Activated B cell treated with CpG ODN at 0.5 μM for 24 hours (primary cell): Measurements from ENCODE around the gene EBF3. TPM values are rescaled to one million over a fixed set of nuclear protein-coding genes. Genes with fewer than 3 reads are reported as not detected.

Source experiments
- ATAC-seq: fragments of 200-7000 bp; cut with Tn5 transposase; one replicate; pipeline ENCODE4 v1.10.0; 2021; ENCODE audit warnings: low read depth, mild to moderate bottlenecking, moderate library complexity
- CTCF ChIA-PET: fragments of 350-600 bp; sonication (Branson Sonifier 250); formaldehyde crosslinking; loops from one replicate; lab custom pipeline; 2021; ENCODE audit warnings: antibody characterized with exemption; lab: Charles Lee
- POLR2A ChIA-PET: fragments of 350-600 bp; sonication (Branson Sonifier 250); formaldehyde crosslinking; loops from one replicate; lab custom pipeline; 2021; ENCODE audit warnings: antibody characterized with exemption; lab: Charles Lee
- DNase-seq: peaks from one replicate; pipeline ENCODE4 v3.0.0; 2022
- H3K27ac Mint-ChIP-seq: one replicate; pipeline ENCODE4 v1.8.0; 2020; ENCODE audit warnings: mixed read lengths
- H3K27me3 Mint-ChIP-seq: one replicate; pipeline ENCODE4 v1.8.0; 2021; ENCODE audit warnings: mixed read lengths
- H3K36me3 Mint-ChIP-seq: one replicate; pipeline ENCODE4 v1.8.0; 2021; ENCODE audit warnings: low read depth, mixed read lengths
- H3K4me1 Mint-ChIP-seq: one replicate; pipeline ENCODE4 v1.8.0; 2021; ENCODE audit warnings: mixed read lengths
- H3K4me3 Mint-ChIP-seq: one replicate; pipeline ENCODE4 v1.8.0; 2020; ENCODE audit warnings: mild to moderate bottlenecking, mixed read lengths
- H3K9me3 Mint-ChIP-seq: one replicate; pipeline ENCODE4 v1.8.0; 2020; ENCODE audit warnings: mixed read lengths
- intact Hi-C: fragments of 100-400 bp; cut with micrococcal nuclease; formaldehyde crosslinking; loops from one replicate; pipeline ENCODE4 v1.15.1; 2024
- total RNA-seq: library from RNA; stranded (reverse); gene quantifications from 2 replicates; pipeline ENCODE4 v1.2.3, GENCODE V29; 2022
- TF ChIP-seq, protein P1 (sequence below): fragments of 200-600 bp; IDR thresholded peaks from one replicate; pipeline ENCODE4 v1.8.0; 2022; ENCODE audit warnings: antibody characterized with exemption, mild to moderate bottlenecking

EBF3 gene
- total RNA-seq, 1 donor from 2014 or later, result not detected

- ATAC-seq (no peak), DNase-seq (no peak)
- TF ChIP-seq, protein P1, sequence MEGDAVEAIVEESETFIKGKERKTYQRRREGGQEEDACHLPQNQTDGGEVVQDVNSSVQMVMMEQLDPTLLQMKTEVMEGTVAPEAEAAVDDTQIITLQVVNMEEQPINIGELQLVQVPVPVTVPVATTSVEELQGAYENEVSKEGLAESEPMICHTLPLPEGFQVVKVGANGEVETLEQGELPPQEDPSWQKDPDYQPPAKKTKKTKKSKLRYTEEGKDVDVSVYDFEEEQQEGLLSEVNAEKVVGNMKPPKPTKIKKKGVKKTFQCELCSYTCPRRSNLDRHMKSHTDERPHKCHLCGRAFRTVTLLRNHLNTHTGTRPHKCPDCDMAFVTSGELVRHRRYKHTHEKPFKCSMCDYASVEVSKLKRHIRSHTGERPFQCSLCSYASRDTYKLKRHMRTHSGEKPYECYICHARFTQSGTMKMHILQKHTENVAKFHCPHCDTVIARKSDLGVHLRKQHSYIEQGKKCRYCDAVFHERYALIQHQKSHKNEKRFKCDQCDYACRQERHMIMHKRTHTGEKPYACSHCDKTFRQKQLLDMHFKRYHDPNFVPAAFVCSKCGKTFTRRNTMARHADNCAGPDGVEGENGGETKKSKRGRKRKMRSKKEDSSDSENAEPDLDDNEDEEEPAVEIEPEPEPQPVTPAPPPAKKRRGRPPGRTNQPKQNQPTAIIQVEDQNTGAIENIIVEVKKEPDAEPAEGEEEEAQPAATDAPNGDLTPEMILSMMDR, result no peak
- CTCF ChIA-PET, result no interaction called here
- no peaks in the 10 kb centered on the region for H3K9me3 Mint-ChIP-seq
- intact Hi-C loops, result no loop called here
- H3K27me3 Mint-ChIP-seq, result no peaks in the 10 kb centered on the region
- H3K4me1 Mint-ChIP-seq, result no peaks in the 10 kb centered on the region
- POLR2A ChIA-PET, result no interaction called here
- H3K27ac Mint-ChIP-seq, result no peak overlapping the region
- no peak overlapping the region for H3K4me3 Mint-ChIP-seq
- no peaks in the 10 kb centered on the region for H3K36me3 Mint-ChIP-seq
Measured at GRCh38 chr10:129864082-129864481, 100.0 kb downstream of the EBF3 start.

- no peak for ATAC-seq
- Mint-ChIP-seq H3K9me3 (no peaks in the 10 kb centered on the region), H3K36me3 (no peaks in the 10 kb centered on the region), H3K27me3 (no peaks in the 10 kb centered on the region), H3K27ac (no peak overlapping the region), H3K4me1 (no peaks in the 10 kb centered on the region), H3K4me3 (no peak overlapping the region)
- POLR2A ChIA-PET, result no interaction called here
- TF ChIP-seq, protein P1, result no peak
- DNase-seq, result no peak
- intact Hi-C loops, result no loop called here
- CTCF ChIA-PET, result no interaction called here
Measured at GRCh38 chr10:129863201-129863663, 100.8 kb downstream of the EBF3 start.

DNA sequence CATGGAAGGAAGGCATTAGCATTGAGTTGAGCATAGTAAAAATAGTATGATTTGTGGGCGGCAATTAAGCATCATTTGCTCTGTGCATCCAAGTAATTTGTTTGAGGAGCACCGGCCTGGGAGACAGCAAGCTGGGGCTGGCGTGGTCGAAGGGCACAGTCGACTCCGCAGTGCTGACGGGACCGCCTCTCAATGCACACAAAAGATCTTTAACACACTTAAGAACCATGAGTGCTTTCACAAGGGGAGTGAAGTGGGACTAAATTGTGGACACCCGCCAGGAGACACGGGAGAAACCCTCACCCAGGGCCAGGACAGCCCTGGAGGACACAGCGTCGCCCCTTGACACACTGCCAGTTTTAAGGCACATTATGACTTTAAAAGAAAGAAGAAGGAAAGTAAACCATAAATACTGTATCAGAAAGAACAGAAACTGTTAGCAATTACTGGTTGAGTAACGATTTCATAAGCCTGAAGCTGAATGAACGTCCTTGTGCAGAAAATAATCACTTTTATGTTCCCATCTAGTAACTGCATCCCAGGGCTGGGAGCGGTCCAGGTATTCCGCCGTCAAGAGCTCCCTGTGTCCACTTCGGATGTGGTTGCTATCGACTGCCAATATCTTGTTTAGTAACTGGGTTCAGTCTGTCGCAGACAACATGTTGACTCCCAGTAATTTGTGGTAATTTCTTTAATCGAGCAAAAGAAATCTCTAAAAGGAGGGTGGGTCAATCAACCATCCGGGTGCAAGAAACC lies 102.1 kb downstream of the EBF3 start:
- Mint-ChIP-seq H3K27me3 (peaks cover 2% of the 10 kb centered on the region), H3K36me3 (no peaks in the 10 kb centered on the region), H3K4me3 (no peak overlapping the region), H3K27ac (no peak overlapping the region), H3K4me1 (no peaks in the 10 kb centered on the region), H3K9me3 (no peaks in the 10 kb centered on the region)
- TF ChIP-seq, protein P1, result no peak
- DNase-seq (no peak), ATAC-seq (no peak)
- CTCF ChIA-PET, result no interaction called here
- intact Hi-C loops, result no loop called here
- POLR2A ChIA-PET, result no interaction called here

- ATAC-seq (no peak), DNase-seq (no peak)
- TF ChIP-seq, protein P1, result no peak
- CTCF ChIA-PET, result no interaction called here
- intact Hi-C loops, result no loop called here
- peaks cover 5% of the 10 kb centered on the region for H3K9me3 Mint-ChIP-seq
- POLR2A ChIA-PET, result no interaction called here
- H3K4me3 Mint-ChIP-seq, result no peak overlapping the region
- no peak overlapping the region for H3K27ac Mint-ChIP-seq
- H3K36me3 Mint-ChIP-seq, result no peaks in the 10 kb centered on the region
- H3K4me1 Mint-ChIP-seq, result no peaks in the 10 kb centered on the region
- peaks cover 2% of the 10 kb centered on the region for H3K27me3 Mint-ChIP-seq
Measured at GRCh38 chr10:129860396-129860795, 103.7 kb downstream of the EBF3 start.

GRCh38 chr10:129859536-129859935 lies 104.5 kb downstream of the EBF3 start:
- H3K27ac Mint-ChIP-seq, result no peak overlapping the region
- H3K4me1 Mint-ChIP-seq, result no peaks in the 10 kb centered on the region
- TF ChIP-seq, protein P1, result no peak
- DNase-seq, result no peak
- POLR2A ChIA-PET, result interaction anchor here (0.6 kb wide), 1 partner anchor 827 kb away, joined by 4 read pairs; no protein-coding TSS in a partner anchor
- H3K27me3 Mint-ChIP-seq, result peaks cover 2% of the 10 kb centered on the region
- intact Hi-C loops, result no loop called here
- CTCF ChIA-PET, result no interaction called here
- peaks cover 5% of the 10 kb centered on the region for H3K9me3 Mint-ChIP-seq
- ATAC-seq, result no peak
- no peaks in the 10 kb centered on the region for H3K36me3 Mint-ChIP-seq
- H3K4me3 Mint-ChIP-seq, result no peak overlapping the region
